OCI-LY3 (cell line): ENCODE measurements around the gene VPS26B.

ENCODE experiments used
- H2AFZ ChIP-seq: fragments of 200-600, 300-600 bp; shearing (Covaris generic); 2 replicates; pipeline ENCODE4 v1.6.0; 2014; ENCODE audit warnings: antibody characterized with exemption, low read depth, low read length
- H3K27ac ChIP-seq: fragments of 200-600, 300-600 bp; sonication (generic); 2 replicates; pipeline ENCODE4 v1.5.1; 2014; ENCODE audit warnings: mild to moderate bottlenecking, low read length, moderate library complexity, mixed read lengths
- H3K27me3 ChIP-seq: fragments of 200-600, 300-600 bp; sonication (generic); 2 replicates; pipeline ENCODE4 v1.6.1; 2014; ENCODE audit warnings: low read depth, low read length, mixed read lengths
- H3K36me3 ChIP-seq: fragments of 200-600, 300-600 bp; sonication (generic); replicated peaks from 2 replicates; pipeline ENCODE3; 2014; ENCODE audit warnings: low read depth, low read length, mixed read lengths
- H3K4me1 ChIP-seq: fragments of 300-600, 200-600 bp; sonication (generic); 2 replicates; pipeline ENCODE4 v1.6.1; 2014; ENCODE audit warnings: low read length, mixed read lengths
- H3K4me2 ChIP-seq: fragments of 200-600, 300-600 bp; sonication (generic); 2 replicates; pipeline ENCODE4 v1.6.1; 2014; ENCODE audit warnings: low read length, mixed read lengths
- H3K4me3 ChIP-seq: fragments of 300-600, 200-600 bp; sonication (generic); 2 replicates; pipeline ENCODE4 v1.5.1; 2014; ENCODE audit warnings: antibody characterized with exemption, mild to moderate bottlenecking, low read length, moderate library complexity
- H3K79me2 ChIP-seq: fragments of 300-600, 200-600 bp; shearing (Covaris generic); 2 replicates; pipeline ENCODE4 v1.6.1; 2014; ENCODE audit warnings: mild to moderate bottlenecking, low read length, mixed read lengths
- H3K9ac ChIP-seq: fragments of 300-600, 200-600 bp; shearing (Covaris generic); 2 replicates; pipeline ENCODE4 v1.6.0; 2014; ENCODE audit warnings: mild to moderate bottlenecking, low read length, moderate library complexity
- H3K9me3 ChIP-seq: fragments of 200-600, 300-600 bp; shearing (Covaris generic); 2 replicates; pipeline ENCODE4 v1.6.1; 2014; ENCODE audit warnings: low read length, mixed read lengths; ENCODE audit not compliant: insufficient read depth
- H4K20me1 ChIP-seq: fragments of 200-600, 300-600 bp; sonication (generic); 2 replicates; pipeline ENCODE4 v1.6.1; 2016; ENCODE audit warnings: low read length, mixed read lengths; ENCODE audit not compliant: insufficient read depth
- EZH2phosphoT487 ChIP-seq: fragments of 200-600 bp; shearing (Covaris generic); IDR thresholded peaks from 2 replicates; pipeline ENCODE4 v1.6.1; 2018; ENCODE audit warnings: antibody characterized with exemption, mixed run types, low read depth
- TF ChIP-seq, protein P1 (sequence below): fragments of 200-600, 300-600 bp; sonication (generic); IDR thresholded peaks from 2 replicates; pipeline ENCODE4 v1.5.1; 2014; ENCODE audit warnings: antibody characterized with exemption, low read length, low read depth

Gene VPS26B

GRCh38 chr11:134292661-134293060, 68.2 kb downstream of the VPS26B start:
- H3K4me2 ChIP-seq: no peak overlapping the region
- H3K9ac ChIP-seq: no peak overlapping the region
- H4K20me1 ChIP-seq: no peaks in the 10 kb centered on the region
- H3K27me3 ChIP-seq: no peaks in the 10 kb centered on the region
- no peaks in the 10 kb centered on the region for H3K9me3 ChIP-seq
- no peaks in the 10 kb centered on the region for H3K36me3 ChIP-seq
- H3K4me1 ChIP-seq: no peaks in the 10 kb centered on the region
- no peak overlapping the region for H3K4me3 ChIP-seq
- H3K79me2 ChIP-seq: no peaks in the 10 kb centered on the region
- no peak overlapping the region for H3K27ac ChIP-seq
- TF ChIP-seq, protein P1, sequence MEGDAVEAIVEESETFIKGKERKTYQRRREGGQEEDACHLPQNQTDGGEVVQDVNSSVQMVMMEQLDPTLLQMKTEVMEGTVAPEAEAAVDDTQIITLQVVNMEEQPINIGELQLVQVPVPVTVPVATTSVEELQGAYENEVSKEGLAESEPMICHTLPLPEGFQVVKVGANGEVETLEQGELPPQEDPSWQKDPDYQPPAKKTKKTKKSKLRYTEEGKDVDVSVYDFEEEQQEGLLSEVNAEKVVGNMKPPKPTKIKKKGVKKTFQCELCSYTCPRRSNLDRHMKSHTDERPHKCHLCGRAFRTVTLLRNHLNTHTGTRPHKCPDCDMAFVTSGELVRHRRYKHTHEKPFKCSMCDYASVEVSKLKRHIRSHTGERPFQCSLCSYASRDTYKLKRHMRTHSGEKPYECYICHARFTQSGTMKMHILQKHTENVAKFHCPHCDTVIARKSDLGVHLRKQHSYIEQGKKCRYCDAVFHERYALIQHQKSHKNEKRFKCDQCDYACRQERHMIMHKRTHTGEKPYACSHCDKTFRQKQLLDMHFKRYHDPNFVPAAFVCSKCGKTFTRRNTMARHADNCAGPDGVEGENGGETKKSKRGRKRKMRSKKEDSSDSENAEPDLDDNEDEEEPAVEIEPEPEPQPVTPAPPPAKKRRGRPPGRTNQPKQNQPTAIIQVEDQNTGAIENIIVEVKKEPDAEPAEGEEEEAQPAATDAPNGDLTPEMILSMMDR: no peak
- TF ChIP-seq EZH2phosphoT487: no peak
- H2AFZ ChIP-seq: no peak overlapping the region

DNA sequence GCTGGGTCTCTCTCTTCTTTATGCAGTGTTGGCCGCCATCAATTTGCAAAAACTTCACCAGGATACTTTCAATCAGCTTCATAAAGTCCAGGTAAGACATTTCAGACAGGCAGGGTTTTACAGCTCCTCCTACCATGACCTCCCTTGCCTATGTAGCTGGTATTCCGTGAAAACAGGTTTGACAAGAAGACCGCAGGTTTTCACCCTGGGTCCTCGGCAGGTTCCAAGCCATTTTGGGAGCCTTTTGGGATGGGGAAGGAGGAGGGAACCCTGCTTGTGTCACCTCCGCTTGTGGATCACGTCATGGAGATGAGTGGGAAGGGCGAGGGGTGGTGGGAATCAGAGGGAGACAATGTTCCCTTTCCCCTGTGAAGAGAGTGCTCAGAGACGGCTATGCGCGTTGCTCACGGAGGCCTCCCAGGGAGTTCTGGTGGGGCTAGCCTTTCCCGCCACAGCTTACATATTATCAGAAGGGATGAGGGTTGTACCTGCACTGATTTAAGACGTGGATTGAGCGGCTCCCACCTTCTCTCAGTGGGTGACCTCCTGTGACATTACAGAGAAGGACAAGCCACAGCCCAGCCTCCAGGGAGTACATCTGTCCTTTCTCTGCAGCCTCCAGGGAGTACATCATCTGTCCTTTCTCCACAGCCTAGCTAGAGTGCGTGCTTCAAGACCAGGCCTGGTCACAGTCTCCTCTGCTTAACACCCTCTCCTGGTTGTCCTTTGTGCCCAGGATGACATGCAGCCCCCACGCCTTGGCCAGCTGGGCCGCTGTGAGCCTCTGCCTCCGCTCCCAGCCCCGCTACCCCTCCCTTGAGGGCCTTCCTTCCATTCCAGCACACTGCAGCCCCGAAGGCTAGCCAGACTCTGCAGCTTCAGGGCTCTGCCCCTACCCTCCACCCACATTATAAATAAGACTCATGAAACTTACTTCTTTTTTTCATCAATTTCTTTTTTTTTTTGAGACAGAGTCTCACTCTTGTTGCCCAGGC, 68.9 kb downstream of the VPS26B start:
- Histone ChIP-seq H4K20me1 (no peaks in the 10 kb centered on the region), H3K36me3 (no peaks in the 10 kb centered on the region), H3K4me2 (no peak overlapping the region), H2AFZ (no peak overlapping the region), H3K9ac (no peak overlapping the region), H3K27ac (no peak overlapping the region), H3K4me1 (no peaks in the 10 kb centered on the region), H3K4me3 (no peak overlapping the region), H3K79me2 (no peaks in the 10 kb centered on the region), H3K9me3 (no peaks in the 10 kb centered on the region), H3K27me3 (no peaks in the 10 kb centered on the region)
- TF ChIP-seq EZH2phosphoT487: no peak
- TF ChIP-seq, protein P1: no peak

- no peak for TF ChIP-seq EZH2phosphoT487
- TF ChIP-seq, protein P1: no peak
- Histone ChIP-seq H3K79me2 (no peaks in the 10 kb centered on the region), H3K27me3 (no peaks in the 10 kb centered on the region)
These were observed 70.2 kb downstream of the VPS26B start for GRCh38 chr11:134294664-134295063.

More at GRCh38 chr11:134294664-134295063, 70.2 kb downstream of the VPS26B start:
- H2AFZ ChIP-seq: no peak overlapping the region
- no peaks in the 10 kb centered on the region for H3K9me3 ChIP-seq
- H4K20me1 ChIP-seq: no peaks in the 10 kb centered on the region
- no peaks in the 10 kb centered on the region for H3K36me3 ChIP-seq
- no peak overlapping the region for H3K27ac ChIP-seq
- H3K4me1 ChIP-seq: no peaks in the 10 kb centered on the region
- H3K4me2 ChIP-seq: no peak overlapping the region
- H3K4me3 ChIP-seq: no peak overlapping the region
- no peak overlapping the region for H3K9ac ChIP-seq
